T-helper 2 cell treated with Interferon-gamma antibody and Interleukin-4, amounts not matched to agents 5 μg/mL and 100 μg/mL, for 36 hours (primary cell): ENCODE measurements around the gene VIT.

Source experiments
- DNase-seq: peaks from one replicate; pipeline ENCODE4 v3.0.0; 2021; ENCODE audit warnings: low spot score
- H3K27ac Mint-ChIP-seq: one replicate; pipeline ENCODE4 v1.8.0; 2021; ENCODE audit warnings: mild to moderate bottlenecking, mixed read lengths
- H3K27me3 Mint-ChIP-seq: one replicate; pipeline ENCODE4 v1.8.0; 2021; ENCODE audit warnings: low read depth, mixed read lengths
- H3K36me3 Mint-ChIP-seq: one replicate; pipeline ENCODE4 v1.8.0; 2021; ENCODE audit warnings: low read depth, mixed read lengths
- H3K4me1 Mint-ChIP-seq: one replicate; pipeline ENCODE4 v1.8.0; 2021; ENCODE audit warnings: low read depth, mixed read lengths
- H3K4me3 Mint-ChIP-seq: one replicate; pipeline ENCODE4 v1.8.0; 2022; ENCODE audit warnings: mild to moderate bottlenecking, moderate library complexity, mixed read lengths
- H3K9me3 Mint-ChIP-seq: one replicate; pipeline ENCODE4 v1.8.0; 2021; ENCODE audit warnings: mixed read lengths

Gene VIT, protein sequence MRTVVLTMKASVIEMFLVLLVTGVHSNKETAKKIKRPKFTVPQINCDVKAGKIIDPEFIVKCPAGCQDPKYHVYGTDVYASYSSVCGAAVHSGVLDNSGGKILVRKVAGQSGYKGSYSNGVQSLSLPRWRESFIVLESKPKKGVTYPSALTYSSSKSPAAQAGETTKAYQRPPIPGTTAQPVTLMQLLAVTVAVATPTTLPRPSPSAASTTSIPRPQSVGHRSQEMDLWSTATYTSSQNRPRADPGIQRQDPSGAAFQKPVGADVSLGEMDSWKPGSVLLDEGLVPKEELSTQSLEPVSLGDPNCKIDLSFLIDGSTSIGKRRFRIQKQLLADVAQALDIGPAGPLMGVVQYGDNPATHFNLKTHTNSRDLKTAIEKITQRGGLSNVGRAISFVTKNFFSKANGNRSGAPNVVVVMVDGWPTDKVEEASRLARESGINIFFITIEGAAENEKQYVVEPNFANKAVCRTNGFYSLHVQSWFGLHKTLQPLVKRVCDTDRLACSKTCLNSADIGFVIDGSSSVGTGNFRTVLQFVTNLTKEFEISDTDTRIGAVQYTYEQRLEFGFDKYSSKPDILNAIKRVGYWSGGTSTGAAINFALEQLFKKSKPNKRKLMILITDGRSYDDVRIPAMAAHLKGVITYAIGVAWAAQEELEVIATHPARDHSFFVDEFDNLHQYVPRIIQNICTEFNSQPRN

DNA sequence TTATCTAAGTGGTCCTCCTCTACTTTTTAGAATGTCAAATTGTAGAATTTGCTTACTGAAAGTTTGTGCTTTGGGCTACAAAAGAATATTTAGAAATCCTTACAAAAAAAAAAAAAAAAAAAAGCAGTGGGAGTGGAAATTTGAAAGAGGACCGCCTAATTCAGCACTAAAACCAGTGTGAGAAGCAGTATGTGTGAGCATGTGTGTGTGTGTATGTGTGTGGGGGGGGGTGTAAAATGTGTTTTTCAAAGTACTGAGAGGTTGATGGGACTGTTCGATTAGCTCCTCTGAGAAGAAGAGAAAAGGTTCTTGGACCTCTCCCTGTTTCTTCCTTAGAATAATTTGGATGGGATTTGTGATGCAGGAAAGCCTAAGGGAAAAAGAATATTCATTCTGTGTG is at the start of gene VIT:
VIT (plus strand) TSS at position 175 of the 400 bp plus-strand sequence. CDS start 19,664 bp downstream, outside the sequence.
- no peak within 1 kb of the TSS for H3K27ac Mint-ChIP-seq
- H3K27me3 Mint-ChIP-seq = no peaks in the 10 kb centered on the region
- DNase-seq = no peak
- H3K4me3 Mint-ChIP-seq = no peak within 1 kb of the TSS
- peaks cover 1% of the 10 kb centered on the region for H3K4me1 Mint-ChIP-seq
- H3K9me3 Mint-ChIP-seq = no peaks in the 10 kb centered on the region
- no peaks in the 10 kb centered on the region for H3K36me3 Mint-ChIP-seq

DNA sequence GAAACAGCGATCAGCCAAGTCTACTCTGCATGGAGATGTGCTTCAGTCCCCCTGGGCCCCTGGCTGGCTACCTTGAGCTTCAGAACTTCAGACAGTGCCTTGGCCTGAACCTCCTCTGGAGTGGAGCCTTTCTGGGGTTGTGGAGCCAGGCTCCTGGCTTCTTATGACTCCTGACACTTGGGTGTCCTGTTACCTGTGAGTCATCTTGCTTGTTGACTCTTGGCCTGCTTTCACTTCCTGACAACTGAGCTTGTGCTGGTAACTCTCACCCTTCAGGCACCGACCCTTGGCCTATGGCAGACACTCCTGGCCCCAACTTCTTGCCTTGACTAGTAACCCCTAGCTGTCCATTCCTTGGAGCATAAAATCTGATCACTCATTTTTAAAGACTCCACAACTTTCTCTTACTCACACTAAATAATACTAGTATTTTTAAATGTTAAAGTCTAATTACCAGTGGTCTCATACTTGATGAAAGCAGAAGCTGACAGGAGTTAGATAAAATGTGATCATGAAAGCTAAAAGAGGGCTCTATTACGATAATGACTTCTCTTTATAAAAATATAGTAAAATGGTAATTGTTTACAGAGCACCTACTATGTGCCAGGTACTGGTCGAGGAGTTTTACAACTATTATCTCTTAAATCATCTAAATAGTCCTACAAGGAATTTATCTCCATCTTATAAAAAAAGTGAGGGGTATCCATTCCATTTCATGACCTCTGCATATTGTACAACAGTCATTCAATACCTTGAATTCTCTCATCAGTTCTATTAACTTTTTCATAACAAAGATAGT is 46.3 kb upstream of the VIT start:
- DNase-seq = no peak
- Mint-ChIP-seq H3K4me1 (peaks cover 2% of the 10 kb centered on the region), H3K36me3 (no peaks in the 10 kb centered on the region), H3K27ac (no peak overlapping the region), H3K9me3 (no peaks in the 10 kb centered on the region), H3K4me3 (no peak overlapping the region), H3K27me3 (no peaks in the 10 kb centered on the region)

DNA sequence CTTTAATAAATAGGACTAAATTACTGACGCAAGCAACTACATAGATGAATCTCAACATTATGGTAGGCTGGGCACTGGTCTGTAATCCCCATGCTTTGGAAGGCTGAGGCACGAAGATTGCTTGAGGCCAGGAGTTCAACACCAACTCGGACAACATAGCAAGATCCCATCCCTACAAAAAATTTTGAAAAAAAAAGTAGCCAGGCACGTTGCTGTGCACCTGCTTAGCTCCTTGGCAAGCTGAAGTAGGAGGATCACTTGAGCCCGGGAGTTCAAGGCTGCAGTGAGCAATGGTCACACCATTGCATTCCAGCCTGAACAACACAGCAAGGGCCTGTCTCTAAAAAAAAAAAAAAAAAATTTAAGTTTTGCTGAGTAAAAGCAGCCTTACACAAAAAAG is 43.4 kb upstream of the VIT start:
- Mint-ChIP-seq H3K27ac (no peak overlapping the region), H3K4me1 (peaks cover 2% of the 10 kb centered on the region), H3K4me3 (no peak overlapping the region), H3K27me3 (peaks cover 2% of the 10 kb centered on the region), H3K9me3 (no peaks in the 10 kb centered on the region), H3K36me3 (no peaks in the 10 kb centered on the region)
- DNase-seq = no peak

DNA sequence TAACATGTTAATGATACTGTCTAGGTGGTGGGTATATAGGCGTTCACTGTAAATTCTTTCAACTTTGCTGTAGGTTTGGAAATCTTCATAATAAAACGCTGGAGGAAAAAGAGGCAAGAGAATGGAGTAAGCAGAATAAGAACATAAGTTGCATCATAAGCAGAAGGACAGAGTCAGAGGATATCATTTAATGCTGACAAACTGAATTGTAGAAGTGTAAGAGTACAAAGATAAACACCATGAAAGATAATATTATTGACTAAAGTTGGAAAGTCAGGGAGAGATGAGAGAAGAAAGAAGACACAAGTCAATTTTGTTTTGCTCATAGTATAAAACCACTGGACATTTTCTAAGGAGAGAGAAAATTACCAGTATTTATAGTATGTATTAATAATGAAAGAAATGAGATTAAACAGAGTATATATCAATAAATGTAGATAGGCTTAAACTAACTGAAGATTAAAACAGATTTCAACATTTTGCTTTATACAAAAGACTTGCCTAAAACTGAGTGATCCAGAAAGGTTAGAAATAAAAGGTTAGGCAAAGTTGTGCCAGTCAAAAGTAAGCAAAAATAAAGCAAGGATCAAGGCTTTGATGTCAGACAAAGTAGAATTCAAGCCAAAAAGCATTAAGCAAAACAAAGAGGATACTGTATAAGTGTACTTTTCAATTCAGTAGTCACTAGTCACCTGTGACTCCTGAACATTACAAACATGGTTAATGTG is 42.4 kb upstream of the VIT start:
- Mint-ChIP-seq H3K9me3 (no peaks in the 10 kb centered on the region), H3K4me3 (no peak overlapping the region), H3K27me3 (peaks cover 2% of the 10 kb centered on the region), H3K27ac (no peak overlapping the region), H3K36me3 (no peaks in the 10 kb centered on the region), H3K4me1 (peaks cover 2% of the 10 kb centered on the region)
- DNase-seq = no peak

DNA sequence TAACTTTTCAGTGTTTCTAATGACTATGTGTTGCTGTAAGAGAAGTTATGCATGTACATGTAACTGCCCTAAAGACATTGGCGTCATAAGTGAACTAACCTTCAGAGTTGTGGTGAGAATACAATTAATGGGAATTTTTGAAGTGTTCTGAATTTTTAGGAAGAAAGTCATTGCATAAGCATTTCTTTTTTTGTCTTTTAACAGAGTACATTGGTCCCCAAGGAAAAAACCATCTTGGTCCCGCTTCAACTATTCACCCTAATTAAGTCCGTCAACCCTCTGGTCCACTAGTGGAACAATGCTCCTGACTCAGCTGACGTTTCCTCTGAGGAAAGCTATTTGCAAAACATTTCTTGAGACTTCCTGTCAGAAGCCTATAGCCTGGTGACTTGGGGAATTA is 41.1 kb upstream of the VIT start:
- H3K4me1 Mint-ChIP-seq = no peaks in the 10 kb centered on the region
- no peak overlapping the region for H3K4me3 Mint-ChIP-seq
- no peaks in the 10 kb centered on the region for H3K36me3 Mint-ChIP-seq
- peaks cover 2% of the 10 kb centered on the region for H3K27me3 Mint-ChIP-seq
- no peak for DNase-seq
- no peak overlapping the region for H3K27ac Mint-ChIP-seq
- no peaks in the 10 kb centered on the region for H3K9me3 Mint-ChIP-seq

DNA sequence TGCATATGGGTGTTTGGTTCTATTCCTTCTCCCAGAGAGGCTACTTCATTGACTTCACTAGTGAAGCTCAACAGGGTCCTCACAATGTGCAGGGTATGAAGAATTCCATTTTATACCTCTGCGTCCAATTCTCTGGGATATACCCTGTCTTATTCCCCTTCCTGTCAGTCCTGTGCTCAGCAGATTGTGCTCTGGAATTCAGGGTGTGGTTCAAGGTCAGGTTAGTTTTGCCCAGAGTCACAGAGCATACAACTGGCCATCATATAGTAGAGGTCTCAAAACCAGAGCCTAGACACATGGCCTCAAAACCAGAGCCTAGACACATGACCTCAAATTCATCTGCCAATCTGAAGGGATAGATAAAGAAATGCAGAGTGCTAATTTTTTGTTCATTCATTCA is 38.8 kb upstream of the VIT start:
- H3K4me3 Mint-ChIP-seq = no peak overlapping the region
- DNase-seq = no peak
- H3K36me3 Mint-ChIP-seq = no peaks in the 10 kb centered on the region
- no peak overlapping the region for H3K27ac Mint-ChIP-seq
- no peaks in the 10 kb centered on the region for H3K9me3 Mint-ChIP-seq
- H3K4me1 Mint-ChIP-seq = no peaks in the 10 kb centered on the region
- peaks cover 2% of the 10 kb centered on the region for H3K27me3 Mint-ChIP-seq

DNA sequence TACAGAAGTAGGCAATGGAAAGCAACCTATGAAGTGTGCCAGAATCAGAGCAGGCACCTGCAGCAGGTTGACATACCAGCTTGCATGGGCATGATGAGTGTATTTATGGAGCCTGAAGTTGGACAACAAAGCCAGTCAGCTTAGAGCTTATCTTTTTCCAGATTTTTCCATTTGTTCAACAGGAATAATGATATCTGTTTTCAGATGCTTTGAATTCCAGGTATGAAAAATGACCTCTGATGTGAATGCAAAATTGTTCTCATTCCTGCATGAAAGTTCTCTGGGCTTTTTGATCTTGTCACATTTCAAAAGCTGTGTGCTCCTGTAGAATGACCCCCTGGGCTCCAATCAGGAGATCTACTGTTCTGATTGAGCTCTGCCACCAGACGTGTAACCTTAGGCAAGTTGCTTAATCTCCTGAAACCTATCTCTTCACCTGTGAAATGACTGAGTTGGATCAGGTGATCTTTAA is 38.2 kb upstream of the VIT start:
- DNase-seq = no peak
- H3K4me3 Mint-ChIP-seq = no peak overlapping the region
- H3K27me3 Mint-ChIP-seq = peaks cover 2% of the 10 kb centered on the region
- no peak overlapping the region for H3K27ac Mint-ChIP-seq
- H3K9me3 Mint-ChIP-seq = no peaks in the 10 kb centered on the region
- H3K4me1 Mint-ChIP-seq = no peaks in the 10 kb centered on the region
- no peaks in the 10 kb centered on the region for H3K36me3 Mint-ChIP-seq

DNA sequence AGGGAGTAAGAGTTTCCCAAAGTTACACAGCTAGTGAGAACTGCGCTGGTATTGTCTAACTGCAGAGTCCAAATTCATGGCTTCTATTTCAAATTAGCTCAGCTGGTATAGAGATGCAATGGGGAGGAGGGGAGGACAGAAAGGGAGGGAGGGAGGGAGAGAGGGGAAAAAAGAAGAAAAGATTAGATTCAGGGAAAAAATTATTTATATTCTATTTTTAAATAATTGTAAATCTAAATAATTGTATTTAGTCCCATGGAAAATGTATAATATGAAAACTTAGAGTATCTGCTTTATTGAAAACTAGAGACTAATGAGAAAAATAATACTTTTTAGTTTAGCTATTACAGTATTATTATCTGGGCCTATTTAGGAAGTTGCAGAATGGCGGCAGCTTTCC is 37.3 kb upstream of the VIT start:
- Mint-ChIP-seq H3K4me1 (no peaks in the 10 kb centered on the region), H3K27ac (no peak overlapping the region)

DNA sequence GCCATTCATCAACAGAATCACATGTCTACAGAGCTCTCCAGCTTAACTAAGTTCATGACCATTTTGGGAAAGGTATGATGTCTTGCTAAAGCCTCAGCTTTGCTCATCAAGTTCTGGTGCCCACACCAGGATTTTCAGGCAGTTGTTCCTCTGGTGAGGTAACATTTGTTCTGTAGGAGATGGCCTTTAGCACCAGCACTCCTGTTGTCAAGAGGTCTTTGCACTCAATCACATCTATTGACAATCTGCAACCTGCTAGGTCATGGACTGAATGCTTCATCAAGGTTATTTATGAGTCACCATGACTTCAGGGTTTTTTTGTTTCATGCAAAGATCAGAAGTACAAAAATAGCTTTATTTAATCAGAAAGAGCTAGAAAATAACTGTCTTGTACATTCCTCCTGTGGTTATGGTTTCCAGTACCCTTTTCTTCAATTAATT is 36.6 kb upstream of the VIT start:
- Mint-ChIP-seq H3K4me1 (no peaks in the 10 kb centered on the region), H3K27ac (no peak overlapping the region), H3K36me3 (no peaks in the 10 kb centered on the region), H3K9me3 (no peaks in the 10 kb centered on the region), H3K27me3 (peaks cover 2% of the 10 kb centered on the region), H3K4me3 (no peak overlapping the region)
- no peak for DNase-seq

More for the DNA sequence above, 37.3 kb upstream of the VIT start:
- Mint-ChIP-seq H3K9me3 (no peaks in the 10 kb centered on the region), H3K4me3 (no peak overlapping the region), H3K36me3 (no peaks in the 10 kb centered on the region), H3K27me3 (peaks cover 2% of the 10 kb centered on the region)
- no peak for DNase-seq

DNA sequence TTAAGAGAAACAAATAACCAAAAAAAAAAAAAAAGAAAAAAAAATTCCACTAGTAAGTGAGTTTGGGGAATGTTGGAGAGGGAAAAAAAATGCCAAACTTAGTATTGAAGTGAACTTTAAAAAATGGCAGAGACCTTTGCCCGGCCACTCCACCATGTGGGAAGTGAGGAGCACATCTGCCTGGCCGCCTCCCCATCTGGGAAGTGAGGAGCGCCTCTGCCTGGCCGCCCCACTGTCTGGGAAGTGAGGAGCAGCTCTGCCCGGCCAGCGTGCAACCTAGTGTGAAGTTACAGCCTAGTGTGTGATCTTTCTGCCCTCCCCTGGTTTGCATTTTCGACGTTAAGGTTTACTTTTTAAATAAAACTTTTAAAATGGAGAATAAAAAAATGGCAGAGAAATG is 33.9 kb upstream of the VIT start:
- Mint-ChIP-seq H3K36me3 (no peaks in the 10 kb centered on the region), H3K4me3 (no peak overlapping the region), H3K4me1 (no peaks in the 10 kb centered on the region), H3K27me3 (peaks cover 2% of the 10 kb centered on the region), H3K27ac (no peak overlapping the region), H3K9me3 (no peaks in the 10 kb centered on the region)
- no peak for DNase-seq

DNA sequence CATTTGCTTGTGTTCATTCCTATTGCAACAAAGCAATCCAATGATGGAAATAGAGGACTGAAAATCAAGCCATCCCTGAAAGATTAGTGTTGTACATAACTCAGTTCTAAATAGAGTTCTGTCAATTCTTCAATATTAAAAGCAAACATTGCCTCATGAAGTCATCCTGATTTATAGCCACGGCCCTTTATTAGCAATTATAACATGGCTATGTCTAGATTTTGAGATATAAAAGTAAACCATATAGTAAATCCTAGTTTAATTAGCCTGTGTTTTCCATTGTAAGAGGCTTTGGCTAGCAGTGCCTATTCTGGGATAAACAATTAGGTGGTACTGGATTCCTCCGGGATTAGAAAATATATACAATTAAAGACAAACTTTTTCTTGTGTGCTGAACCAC is 33.2 kb upstream of the VIT start:
- H3K36me3 Mint-ChIP-seq = no peaks in the 10 kb centered on the region
- no peaks in the 10 kb centered on the region for H3K9me3 Mint-ChIP-seq
- no peaks in the 10 kb centered on the region for H3K4me1 Mint-ChIP-seq
- no peak overlapping the region for H3K4me3 Mint-ChIP-seq
- no peak for DNase-seq
- no peak overlapping the region for H3K27ac Mint-ChIP-seq
- no peaks in the 10 kb centered on the region for H3K27me3 Mint-ChIP-seq

DNA sequence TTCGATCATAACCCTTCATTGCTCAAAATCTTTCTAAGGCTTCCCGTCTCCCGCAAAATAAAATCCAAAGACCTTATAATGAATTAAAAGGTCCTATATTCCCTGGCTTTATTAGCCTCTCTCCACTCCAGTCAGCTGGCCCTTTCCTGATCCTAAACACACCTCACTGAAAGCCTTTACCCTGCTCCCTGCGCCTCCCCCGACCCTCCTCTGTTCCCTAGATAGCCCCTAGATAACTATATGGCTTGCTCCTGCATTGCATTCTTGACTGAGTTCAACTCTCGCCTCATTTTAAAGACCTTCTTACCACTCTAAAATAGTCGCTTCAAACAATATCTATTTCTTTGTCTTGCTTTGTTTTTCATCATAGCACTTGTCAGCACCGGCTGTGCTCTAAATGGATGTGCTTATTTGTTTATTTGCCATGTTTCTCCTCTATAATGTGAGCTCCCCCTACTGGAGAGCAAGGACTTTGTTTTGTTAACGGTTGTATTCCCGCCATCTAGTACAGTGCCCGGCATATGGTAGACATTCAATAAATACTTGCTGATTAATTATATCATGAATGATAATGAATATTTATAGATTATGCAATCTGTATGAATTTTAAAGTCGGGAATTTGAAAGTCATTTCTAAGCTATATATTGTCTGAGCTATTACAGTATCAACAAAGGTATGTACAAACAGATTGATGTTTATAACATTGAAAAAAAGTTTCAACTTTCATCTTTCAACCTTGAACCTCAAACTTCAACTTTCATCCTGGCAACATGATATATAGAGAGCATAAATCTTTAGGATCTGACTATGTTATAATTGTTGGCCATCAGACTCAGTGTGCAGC is 32.4 kb upstream of the VIT start:
- H3K27ac Mint-ChIP-seq = no peak overlapping the region
- no peaks in the 10 kb centered on the region for H3K27me3 Mint-ChIP-seq
- no peaks in the 10 kb centered on the region for H3K9me3 Mint-ChIP-seq
- H3K36me3 Mint-ChIP-seq = no peaks in the 10 kb centered on the region
- no peaks in the 10 kb centered on the region for H3K4me1 Mint-ChIP-seq
- DNase-seq = no peak
- H3K4me3 Mint-ChIP-seq = no peak overlapping the region

DNA sequence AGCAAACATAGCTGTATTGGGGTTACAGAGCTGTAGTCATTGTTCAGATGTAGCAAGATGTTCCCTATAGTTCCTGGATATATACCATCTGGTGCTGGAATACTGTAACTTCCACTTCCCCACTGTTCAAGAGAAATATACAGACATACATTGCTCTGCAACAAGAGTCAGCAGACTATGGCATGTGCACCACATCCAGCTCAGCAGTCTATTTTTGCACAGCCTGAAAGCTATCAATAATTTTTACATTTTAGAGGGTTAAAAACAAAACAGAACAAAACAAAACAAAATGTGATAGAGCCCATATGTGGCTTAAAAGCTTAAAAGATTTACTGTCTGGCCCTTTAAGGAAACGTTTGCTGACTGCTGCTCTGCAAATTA is 31.8 kb upstream of the VIT start:
- Mint-ChIP-seq H3K4me1 (no peaks in the 10 kb centered on the region), H3K36me3 (no peaks in the 10 kb centered on the region), H3K4me3 (no peak overlapping the region), H3K9me3 (no peaks in the 10 kb centered on the region), H3K27me3 (no peaks in the 10 kb centered on the region), H3K27ac (no peak overlapping the region)
- no peak for DNase-seq
